Urothelium cell line (cell line): ENCODE measurements around the gene MICU1.
"Not testable (repeated sequence)": the region's sequence is repeated elsewhere in the genome, so short reads cannot be mapped to it uniquely, and the experiment has no call there.

ENCODE experiments used
- DNase-seq: peaks from one replicate; pipeline ENCODE4 v3.0.0; 2011; ENCODE audit warnings: low spot score, mixed read lengths
- FAIRE-seq: peaks from 2 replicates; lab custom pipeline; 2011; peaks lifted over from hg19 to GRCh38; lab: Jason Lieb, UNC

The MICU1 gene

DNA sequence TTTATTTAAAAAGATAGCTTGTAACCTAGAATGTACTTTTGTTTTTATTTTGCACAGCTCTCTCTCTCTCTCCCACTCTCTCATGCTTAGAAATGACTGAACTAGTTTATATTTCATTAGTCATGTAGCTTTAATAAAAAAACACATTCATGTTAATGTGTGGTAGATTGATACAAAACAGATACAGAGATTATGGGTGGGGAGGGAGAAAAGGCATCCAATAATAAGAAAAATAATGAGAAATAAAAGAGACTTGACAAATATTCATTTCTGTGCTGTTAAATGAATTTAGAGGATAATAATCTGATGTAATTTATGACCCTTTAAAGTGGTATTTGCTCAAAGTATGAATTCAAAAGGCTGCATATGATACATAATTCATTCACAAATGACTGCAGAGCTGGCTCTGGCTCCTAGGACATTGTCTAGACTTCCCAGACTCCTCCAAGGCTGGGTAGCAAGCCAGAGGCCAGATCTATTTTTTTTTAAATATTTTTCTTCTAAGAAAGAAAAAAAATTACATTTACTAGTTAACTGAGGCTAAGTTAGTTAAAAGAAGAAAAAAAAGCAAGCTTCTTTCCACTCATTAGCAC lies 165.5 kb downstream of the MICU1 start:
- no peak for DNase-seq
- FAIRE-seq = no peak

DNA sequence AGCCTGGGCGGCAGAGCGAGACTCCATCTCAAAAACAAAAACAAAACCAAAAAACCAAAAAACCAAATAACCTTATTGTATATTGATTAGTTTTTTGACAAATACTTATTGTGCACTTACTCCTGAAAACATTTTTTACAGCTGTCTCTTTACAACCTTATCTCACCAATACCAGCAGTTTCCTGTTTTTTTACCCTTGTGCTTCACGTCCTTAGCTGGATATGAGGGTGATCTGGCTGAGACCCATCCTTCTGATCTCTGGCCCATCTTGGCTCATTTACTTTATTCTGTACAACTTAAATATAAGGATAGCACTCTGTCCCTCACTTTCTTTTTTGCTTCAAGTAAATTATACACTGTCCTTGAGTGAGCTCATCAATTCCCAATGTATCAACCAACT lies 166.6 kb downstream of the MICU1 start:
- FAIRE-seq = no peak
- DNase-seq = no peak

DNA sequence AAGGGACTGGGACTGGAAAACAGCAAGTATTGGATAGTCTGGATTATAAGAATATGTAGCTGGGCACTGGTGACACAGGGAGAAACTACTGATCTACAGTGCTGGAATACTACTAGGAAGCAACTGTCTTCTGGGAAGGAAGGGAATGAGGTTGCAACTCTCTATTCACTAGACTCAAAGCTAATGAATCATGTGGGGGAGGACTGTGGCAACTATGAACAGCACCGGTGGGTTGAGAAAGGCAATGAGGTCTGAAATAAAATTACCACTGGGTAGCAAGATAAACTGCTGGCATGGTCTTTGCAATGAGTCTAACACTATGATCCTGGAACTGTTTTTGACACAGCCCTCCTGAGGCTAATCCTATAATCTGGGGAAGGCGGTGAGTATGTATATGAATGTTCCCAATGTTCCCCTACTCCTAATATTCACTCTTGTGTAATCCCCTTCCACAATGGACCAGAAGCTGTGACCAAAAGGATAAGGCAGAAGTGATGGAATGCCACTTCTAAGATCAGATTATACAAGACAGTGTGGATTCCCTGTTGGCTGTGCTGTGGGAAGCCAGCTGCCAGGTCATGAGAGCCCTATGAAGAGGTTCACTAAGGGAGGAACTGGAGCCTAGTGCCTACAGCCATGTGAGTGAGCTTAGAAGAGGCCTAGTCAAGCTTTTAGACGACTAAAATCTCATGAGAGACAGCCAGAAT lies 169.8 kb downstream of the MICU1 start:
- FAIRE-seq = no peak
- no peak for DNase-seq

DNA sequence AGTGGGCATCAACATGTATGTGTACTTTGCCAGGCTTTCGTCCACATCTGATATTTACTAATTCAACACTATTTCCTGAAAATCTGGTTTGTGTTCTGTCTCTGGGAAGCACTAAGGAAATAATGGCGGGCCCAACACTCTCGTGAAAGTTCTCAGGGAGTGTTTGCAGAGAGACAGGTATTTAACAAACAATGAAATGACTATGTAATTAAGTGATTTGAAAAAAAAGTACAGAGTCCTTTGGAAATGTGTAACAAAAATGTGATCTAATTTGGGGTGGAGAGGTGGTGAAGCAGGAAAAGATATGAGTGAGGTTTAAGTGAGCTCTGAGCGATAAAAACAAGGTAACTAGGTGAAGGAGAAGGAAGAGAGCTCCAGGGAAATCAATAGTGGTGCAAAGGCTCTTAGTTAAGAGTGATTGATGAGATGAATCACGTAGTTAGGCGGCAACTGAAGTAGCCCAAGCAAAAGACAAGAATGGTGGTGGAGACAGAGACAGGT lies 175.9 kb downstream of the MICU1 start:
- DNase-seq = no peak
- no peak for FAIRE-seq

DNA sequence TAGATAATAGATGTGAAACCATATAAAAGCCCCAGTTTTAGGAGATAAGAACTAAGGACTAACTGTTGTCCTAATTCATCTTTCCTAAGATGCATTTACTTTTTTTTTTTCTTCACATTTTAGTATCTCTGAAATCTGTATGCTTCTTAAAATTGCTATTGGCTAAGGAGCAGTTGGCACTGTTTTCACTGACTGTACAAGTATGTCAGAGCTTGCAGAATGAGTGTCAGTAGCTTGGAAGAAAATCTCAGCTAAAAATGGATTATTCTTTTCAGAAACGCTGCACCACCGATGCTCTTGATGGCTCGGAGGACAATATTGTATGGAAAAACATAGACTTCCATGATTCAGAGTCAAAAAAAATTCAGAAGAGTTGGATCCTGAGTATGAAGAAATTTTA lies 180.0 kb downstream of the MICU1 start:
- no peak for FAIRE-seq

DNA sequence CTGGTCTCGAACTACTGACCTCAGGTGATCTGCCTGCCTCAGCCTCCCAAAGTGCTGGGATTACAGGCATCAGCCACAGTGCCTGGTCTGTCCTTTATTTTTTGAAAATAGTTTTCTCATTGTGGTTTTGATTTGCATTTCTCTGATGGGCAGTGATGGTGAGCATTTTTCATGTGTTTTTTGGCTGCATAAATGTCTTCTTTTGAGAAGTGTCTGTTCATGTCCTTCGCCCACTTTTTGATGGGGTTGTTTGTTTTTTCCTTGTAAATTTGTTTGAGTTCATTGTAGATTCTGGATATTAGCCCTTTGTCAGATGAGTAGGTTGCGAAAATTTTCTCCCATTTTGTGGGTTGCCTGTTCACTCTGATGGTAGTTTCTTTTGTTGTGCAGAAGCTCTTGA lies 182.9 kb downstream of the MICU1 start:
- DNase-seq, FAIRE-seq: not testable (repeated sequence)

More for the DNA sequence above, 180.0 kb downstream of the MICU1 start:
- no peak for DNase-seq

DNA sequence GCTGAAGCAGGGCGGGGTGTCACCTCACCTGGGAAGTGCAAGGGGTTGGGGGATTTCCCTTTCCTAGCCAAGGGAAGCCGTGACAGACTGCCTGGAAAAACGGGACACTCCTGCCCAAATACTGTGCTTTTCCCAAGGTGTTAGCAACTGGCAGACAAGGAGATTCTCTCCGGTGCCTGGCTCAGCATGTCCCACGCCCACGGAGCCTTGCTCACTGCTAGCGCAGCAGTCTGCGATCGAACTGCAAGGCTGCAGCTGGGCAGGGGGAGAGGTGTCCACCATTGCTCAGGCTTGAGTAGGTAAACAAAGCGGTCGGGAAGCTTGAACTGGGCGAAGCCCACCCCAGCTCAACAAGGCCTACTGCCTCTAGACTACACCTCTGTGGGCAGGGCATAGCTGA lies 190.3 kb downstream of the MICU1 start:
- DNase-seq = no peak
- FAIRE-seq = no peak

DNA sequence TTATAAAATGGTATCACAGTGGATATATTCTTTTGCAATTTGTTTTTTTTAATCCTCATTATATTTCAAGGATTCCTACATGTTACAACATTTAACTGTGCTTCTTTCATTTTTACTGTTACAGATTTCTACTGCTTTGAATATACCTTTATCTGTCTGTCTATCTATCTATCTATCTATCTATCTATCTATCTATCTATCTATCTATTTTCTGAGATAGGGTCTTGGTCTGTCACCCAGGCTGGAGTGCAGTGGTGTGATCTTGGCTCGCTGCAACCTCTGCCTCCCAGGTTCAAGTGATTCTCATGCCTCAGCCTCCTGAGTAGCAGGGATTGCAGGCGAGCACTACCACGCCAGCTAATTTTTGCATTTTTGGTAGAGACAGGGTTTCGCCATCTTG lies 194.9 kb downstream of the MICU1 start:
- not testable (repeated sequence) for FAIRE-seq, DNase-seq

DNA sequence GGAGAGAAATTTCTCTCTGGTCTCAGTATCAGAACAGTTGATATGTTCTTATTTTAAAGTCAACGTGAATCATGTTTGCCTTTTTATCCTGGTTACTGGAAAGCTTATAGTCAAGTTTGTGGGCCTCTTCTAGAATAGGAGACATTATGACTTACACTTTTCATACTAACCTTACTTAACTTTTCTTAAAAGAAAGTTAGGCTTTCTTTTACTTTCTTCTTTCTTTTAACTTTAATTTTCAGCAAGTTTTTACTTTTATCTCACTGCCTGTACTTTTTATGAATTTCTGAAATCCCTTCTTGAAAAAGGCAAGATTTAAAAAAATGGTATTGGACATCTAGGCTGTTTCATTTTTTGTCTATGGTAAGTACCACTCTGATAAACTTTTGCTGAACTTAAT lies 195.9 kb downstream of the MICU1 start:
- DNase-seq (no peak), FAIRE-seq (no peak)

DNA sequence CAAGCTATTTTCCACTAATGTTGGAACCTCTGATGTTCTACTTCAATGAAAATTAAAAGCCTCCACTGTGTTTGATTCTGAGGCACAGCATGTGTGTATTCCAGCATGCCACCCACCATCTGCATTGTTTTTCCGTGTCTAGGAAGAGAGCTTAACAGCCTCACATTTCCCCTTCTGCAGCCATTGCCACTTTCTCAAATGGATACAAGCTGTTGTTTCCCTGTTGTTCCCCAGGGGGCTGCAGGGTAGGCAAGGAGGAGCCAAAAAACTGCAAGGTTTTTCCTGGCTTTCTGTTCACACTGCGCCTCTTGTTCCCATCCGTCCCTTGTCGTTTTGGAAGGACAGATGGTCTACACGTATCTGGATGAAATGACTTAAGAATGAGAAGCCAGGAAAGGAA lies 198.9 kb downstream of the MICU1 start:
- no peak for FAIRE-seq

DNA sequence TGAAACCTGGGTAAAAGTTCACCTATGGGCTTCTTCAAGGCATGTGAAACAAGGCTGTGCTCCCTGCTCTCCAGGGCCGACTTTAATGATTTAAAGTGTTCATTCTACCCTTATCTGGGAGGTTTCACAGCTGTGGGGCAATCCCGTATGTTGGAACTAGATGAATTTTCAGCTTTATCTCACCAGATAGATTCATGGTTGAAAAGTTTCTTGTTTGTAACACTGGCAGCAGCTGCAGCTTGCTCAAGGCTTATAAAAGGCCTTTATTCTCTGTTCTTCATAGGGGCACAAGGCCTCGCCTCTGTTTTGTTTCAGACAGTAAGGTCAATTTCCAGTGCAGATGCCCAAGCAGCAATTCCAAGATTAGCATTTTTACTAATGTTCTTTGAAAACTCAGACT lies 200.7 kb downstream of the MICU1 start:
- DNase-seq (no peak), FAIRE-seq (no peak)

More for the DNA sequence above, 198.9 kb downstream of the MICU1 start:
- peak; percentile 6 for DNase-seq

DNA sequence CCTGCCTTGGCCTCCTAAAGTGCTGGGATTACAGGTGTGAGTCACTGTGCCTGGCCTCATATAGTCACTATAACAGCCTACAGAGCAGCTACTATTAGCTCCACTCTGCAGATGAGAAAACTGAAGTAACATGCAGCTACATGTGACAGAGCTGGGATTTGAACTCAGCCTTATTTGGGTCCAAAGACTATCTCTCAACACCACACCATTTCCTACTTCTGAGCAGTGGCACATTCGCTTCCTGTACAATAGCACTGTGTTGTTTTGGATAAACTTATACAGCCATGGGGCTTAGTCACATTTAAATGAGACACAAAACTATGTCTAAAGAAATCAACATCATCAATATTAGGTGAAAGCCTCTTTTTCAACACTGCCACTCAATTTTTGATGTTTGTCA lies 201.3 kb downstream of the MICU1 start:
- FAIRE-seq = no peak
- DNase-seq = no peak

DNA sequence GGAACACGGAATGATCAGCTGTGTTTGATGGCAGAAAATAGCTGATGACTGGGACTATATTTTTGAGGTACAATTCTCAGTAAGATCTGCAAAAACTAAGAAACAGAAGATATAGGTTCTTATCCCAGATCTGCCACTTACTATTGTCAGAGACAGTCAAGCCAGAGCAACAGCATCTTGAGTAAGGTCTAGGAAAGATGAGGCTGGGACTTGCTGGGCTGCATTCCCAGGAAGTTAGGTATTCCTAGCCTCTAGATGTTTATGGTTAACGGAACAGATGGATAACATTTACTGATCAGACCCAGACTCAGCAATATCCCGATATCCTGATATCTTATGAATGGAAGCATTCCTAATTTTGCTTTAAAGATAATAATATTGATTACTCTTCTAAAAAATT lies 202.5 kb downstream of the MICU1 start:
- DNase-seq (no peak), FAIRE-seq (no peak)

DNA sequence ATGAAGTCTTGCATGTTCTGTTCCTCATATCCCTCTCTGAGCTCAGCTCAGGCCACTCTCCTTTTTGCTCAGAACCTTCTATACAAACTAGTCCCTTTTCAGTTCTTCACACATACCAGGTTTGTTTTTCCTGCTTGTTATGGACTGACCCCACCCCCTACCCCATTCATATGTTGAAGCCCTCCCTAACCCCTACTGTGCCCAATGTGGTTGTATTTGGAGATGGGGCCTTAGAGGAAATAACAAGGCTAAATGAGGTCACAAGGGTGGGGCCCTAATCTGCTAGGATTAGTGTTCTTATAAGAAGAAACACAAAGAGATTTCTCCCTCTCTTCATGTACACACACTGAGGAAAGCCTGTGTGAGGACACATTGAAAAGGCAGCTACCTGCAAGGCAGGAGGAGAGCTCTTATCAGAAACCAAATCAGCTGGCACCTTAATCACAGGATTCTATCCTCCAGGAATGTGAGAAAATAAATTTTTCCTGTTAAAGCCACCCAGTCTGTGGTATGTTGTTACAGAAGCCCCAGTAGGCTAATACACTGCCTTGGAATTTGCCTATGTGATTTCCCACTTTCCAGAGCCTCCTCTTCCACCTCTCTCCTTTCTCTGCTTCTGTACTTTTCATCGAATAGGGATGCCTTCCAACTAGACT lies 203.9 kb downstream of the MICU1 start:
- no peak for FAIRE-seq
- DNase-seq = no peak

DNA sequence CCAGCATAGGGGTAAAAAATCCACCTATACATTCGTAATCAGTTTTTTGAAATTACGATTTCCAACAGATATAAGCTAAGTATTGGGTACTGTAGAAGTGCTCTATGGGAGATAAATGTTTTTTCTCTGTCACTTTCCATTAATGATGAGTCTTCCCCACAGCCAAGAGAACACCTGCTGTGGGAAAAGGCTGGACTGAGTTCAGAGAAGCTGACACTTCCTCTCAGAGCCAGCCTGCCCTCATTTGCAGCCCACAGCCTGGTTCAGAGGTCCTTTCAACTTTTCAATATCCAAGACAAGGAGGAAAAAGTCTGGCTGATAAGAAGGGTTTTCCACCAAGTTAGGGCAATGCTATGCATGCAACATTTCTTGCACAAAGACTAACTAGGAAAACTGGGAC lies 206.6 kb downstream of the MICU1 start:
- FAIRE-seq (no peak), DNase-seq (no peak)

DNA sequence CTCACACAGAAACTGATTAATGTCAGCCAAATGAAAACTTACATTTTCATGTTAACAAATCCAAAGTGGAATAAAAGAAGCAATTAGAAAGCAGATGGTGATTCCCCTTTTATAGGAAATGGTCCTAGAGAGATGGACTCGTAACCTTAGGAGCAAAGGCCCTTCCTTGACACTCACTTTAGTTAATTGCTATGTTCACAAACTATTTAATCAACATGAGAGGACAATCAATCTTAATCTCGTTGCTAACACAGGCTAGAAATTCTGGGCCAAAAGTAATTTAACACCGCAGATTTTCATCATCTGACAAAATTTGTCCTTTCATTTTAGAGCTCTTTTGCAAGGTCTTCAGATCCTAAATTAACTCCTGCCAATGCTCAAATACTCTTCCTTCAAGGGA lies 207.2 kb downstream of the MICU1 start:
- no peak for FAIRE-seq
- DNase-seq = no peak

DNA sequence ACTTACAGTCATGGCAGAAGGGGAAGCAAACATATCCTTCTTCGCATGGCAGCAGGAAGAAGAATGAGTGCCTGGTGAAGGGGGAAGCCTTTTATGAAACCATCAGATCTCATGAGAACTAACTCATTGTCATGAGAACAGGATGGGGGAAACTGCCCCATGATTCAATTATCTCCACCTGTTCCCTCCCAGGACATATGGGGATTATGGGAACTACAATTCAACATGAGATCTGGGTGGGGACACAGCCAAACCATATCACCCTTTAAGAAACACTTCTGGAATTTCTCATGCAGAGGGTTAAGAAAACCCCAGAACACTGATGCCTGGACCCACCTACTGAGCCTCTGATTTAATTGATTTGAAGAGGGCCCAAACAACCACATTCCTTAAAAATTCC lies 207.9 kb downstream of the MICU1 start:
- FAIRE-seq (no peak), DNase-seq (no peak)

DNA sequence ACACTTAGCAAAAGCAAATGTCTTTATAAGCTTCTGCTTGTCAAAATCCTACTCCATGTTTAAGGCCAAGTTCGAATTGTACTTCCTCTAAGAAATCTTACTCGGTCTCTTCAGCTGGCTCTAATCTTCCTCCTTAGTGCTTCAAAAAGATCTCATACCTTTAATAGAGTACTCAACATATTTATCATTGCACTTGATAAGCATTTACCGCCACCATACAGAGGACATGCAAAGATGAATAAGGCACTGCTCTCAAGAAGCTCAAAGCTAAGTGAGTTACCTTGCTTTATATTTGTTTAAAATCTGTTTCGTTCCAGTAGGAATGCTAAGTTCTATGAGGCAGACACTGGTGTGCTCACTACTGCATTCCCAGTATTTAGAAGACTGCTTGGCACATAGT lies 209.2 kb downstream of the MICU1 start:
- no peak for FAIRE-seq

DNA sequence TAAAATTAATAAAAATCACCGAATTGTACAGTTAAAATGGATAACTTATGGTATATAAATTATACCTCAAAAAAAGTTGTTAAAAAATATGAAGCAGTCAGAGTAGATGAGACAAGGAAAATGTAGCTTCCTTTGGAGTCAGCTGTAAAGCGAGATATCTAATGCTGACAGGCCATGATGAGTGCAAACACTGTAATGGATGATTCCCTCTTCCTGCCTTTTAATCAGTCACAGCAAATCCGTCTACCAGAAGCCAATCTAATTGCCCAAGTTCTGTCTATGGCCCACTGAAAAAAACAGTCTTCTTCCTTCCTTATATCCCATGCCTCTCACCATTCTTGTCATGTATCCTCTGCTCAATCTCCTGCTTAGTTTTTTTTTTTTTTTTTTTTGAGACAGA lies 211.2 kb downstream of the MICU1 start:
- no peak for DNase-seq
- FAIRE-seq = no peak

More for the DNA sequence above, 209.2 kb downstream of the MICU1 start:
- no peak for DNase-seq

DNA sequence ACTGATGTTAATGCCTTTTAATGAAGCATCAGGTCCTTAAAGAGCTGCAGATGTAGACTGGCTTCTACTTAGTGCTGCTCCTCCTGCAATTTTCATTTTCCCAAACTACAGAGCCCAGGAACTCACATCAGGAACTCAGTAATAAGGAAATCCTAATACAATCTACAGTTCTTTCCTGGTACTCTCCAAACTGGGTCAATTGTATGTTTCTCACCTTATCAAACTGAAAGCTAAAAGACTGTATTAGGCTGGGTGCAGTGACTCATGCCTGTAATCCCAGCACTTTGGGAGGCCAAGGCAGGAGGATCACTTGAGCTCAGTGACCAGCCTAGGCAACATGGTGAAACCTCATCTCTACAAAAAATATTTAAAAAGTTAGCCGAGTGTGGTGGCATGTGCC lies 216.7 kb downstream of the MICU1 start:
- FAIRE-seq = no peak
- no peak for DNase-seq

DNA sequence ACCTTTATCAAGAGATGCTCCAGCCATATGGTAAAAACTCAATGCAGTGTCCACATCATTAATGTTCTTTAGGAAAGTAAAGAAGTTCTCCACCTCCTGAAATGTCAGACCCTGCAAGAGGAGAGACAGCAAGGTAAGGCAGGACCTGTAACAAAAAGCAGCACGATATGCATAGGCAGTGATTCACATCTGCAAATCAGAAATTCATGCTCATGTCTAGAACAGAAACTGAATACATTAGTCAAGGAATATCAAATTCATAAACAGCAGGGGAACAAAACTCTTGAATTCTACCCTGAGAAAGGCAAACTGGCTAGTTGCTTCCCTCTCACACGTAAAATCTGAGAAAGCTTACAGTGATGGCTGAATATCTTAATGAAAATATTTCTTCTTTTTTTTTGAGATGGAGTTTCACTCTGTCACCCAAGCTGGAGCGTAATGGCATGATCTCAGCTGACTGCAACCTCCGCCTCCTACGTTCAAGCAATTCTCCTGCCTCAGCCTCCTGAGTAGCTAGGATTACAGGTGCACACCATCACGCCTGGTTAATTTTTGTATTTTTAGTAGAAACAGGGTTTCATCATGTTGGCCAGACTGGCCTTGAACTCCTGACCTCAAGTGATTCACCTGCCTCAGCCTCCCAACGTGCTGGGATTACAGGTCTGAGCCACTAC lies 217.8 kb downstream of the MICU1 start:
- no peak for FAIRE-seq

DNA sequence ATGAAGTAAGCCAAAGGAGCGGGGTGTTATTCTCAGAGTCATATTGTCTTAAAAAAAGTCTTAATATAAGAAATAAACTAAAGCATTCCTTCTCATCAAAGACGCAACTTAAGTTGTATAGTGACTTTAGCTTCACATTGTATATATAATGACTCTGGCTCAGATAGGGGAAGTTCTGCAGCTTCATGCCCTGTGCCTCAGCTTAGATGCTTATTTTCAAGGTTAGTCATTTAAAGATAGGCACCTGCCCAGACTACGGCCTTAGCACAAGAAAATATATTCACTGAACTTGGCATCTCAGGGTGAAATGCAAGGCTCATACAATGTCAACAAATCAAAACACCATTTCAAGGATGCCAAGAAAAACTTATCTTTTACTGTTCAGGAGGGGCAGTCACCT lies 218.4 kb downstream of the MICU1 start:
- no peak for FAIRE-seq
- no peak for DNase-seq

More for the DNA sequence above, 217.8 kb downstream of the MICU1 start:
- DNase-seq = no peak
